Stomach (tissue), 9 donors: ENCODE measurements around the gene AHSP. TPM values are rescaled to one million over a fixed set of nuclear protein-coding genes. Genes with fewer than 3 reads are reported as not detected.

Source experiments
- DNase-seq, 2 donors: peaks; one replicate each; pipeline versions ENCODE4 v3.0.0 to v3.0.0-alpha.2; 2013 to 2019
- H3K27ac ChIP-seq, 5 donors: fragments of 200-600 bp in 4 of 5; sonication (generic) in 4 of 5; one replicate each; pipeline ENCODE4 v1.5.1; 2013 to 2019; ENCODE audit warnings: mild to moderate bottlenecking in 1 of 5, moderate library complexity in 1 of 5
- H3K27me3 ChIP-seq, 3 donors: fragments of 200-600 bp; sonication (generic); one replicate each; pipeline ENCODE4 v1.5.1; 2017 to 2019; ENCODE audit warnings: mixed run types in 1 of 3
- H3K36me3 ChIP-seq, 4 donors: fragments of 200-600 bp; sonication (generic); 1 replicate in 3 of 4; 2 replicates in 1 of 4; pipeline ENCODE4 v1.5.1; 2016 to 2019
- H3K4me1 ChIP-seq, 4 donors: fragments of 200-600 bp; sonication (generic); one replicate each; pipeline ENCODE4 v1.5.1; 2016 to 2019
- H3K4me3 ChIP-seq, 4 donors: fragments of 200-600 bp; sonication (generic) in 3 of 4; one replicate each; pipeline ENCODE4 v1.5.1; 2016 to 2019; ENCODE audit warnings: mild to moderate bottlenecking in 1 of 4
- H3K9me3 ChIP-seq, 4 donors: fragments of 200-600 bp; sonication (generic); one replicate each; pipeline ENCODE4 v1.5.1; 2016 to 2019
- CTCF ChIP-seq, 7 experiments: fragments of 450-650 bp in 4 of 7; fragments of 200-600 bp in 3 of 7; sonication (generic) in 3 of 7; IDR thresholded peaks; one replicate each; pipeline ENCODE4 v1.5.1; 2016 to 2019; ENCODE audit warnings: antibody characterized with exemption in 7 of 7, control low read depth in 2 of 7, mild to moderate bottlenecking in 1 of 7
- EP300 ChIP-seq: sonication (generic); formaldehyde crosslinking; IDR thresholded peaks from one replicate; pipeline ENCODE4 v1.6.1; 2017; ENCODE audit warnings: antibody characterized with exemption
- POLR2A ChIP-seq, 4 donors: fragments of 450-650 bp; IDR thresholded peaks; one replicate each; pipeline ENCODE4 v1.6.1; 2016; ENCODE audit warnings: antibody characterized with exemption in 4 of 4, control low read depth in 2 of 4, mild to moderate bottlenecking in 1 of 4, moderate library complexity in 1 of 4
- POLR2AphosphoS5 ChIP-seq, 3 donors: sonication (generic); formaldehyde crosslinking; IDR thresholded peaks; one replicate each; pipeline ENCODE4 v1.6.1; 2016; ENCODE audit warnings: antibody characterized with exemption in 3 of 3
- WGBS, 5 donors: extraction: QIAGEN DNeasy Blood & Tissue Kit in 3 of 5; methylation state at CpG; one replicate each; pipeline versions ENCODE4 v1.1.5 to v1.1.7; 2013 to 2018; 5-methylcytosine and 5-hydroxymethylcytosine counted together
- intact Hi-C: fragments of 100-400 bp; cut with DNase I; formaldehyde crosslinking; loops from one replicate; pipeline ENCODE4 v1.15.1; 2023; ENCODE audit warnings: low total_unique reads
- polyA plus RNA-seq, 3 donors: library from polyadenylated mRNA; stranded (reverse); fragments of 200-250 nt; gene quantifications; one replicate each; pipeline ENCODE4 v1.2.3, GENCODE V29; 2013
- total RNA-seq, 5 donors: library from RNA; depleted of rRNA; stranded (reverse); fragments of >200 nt; gene quantifications; one replicate each; pipeline versions ENCODE4 v1.1.0 to v1.2.3, GENCODE V29; 2014 to 2016
- donor health status: healthy with polysubstance abuse.
- donor health status: Bipolar disorder and iron deficiency.
- donor health status: healthy.

Gene AHSP
- total and polyA plus RNA-seq, 8 donors = 4.8 TPM; not detected in 7

GRCh38 chr16:31513884-31514283, 13.8 kb upstream of the AHSP start:
- Histone ChIP-seq H3K4me3 (no peak overlapping the region), H3K9me3 (no peaks in the 10 kb centered on the region), H3K4me1 (peaks cover 8 to 16% (median 12%) of the 10 kb centered on the region in 4 donors), H3K27me3 (no peaks in the 10 kb centered on the region), H3K36me3 (no peaks in the 10 kb centered on the region), H3K27ac (no peak overlapping the region)
- no peak for DNase-seq
- TF ChIP-seq POLR2A (IDR thresholded peaks at IDR 0.05) (no peak), POLR2AphosphoS5 (IDR thresholded peaks at IDR 0.05) (no peak), EP300 (no peak), CTCF (IDR thresholded peaks at IDR 0.05) (no peak)
- intact Hi-C loops = no loop called here

- Histone ChIP-seq H3K27ac (no peak overlapping the region), H3K36me3 (no peaks in the 10 kb centered on the region), H3K9me3 (no peaks in the 10 kb centered on the region), H3K27me3 (no peaks in the 10 kb centered on the region), H3K4me3 (no peak overlapping the region), H3K4me1 (no peaks in the 10 kb centered on the region)
- intact Hi-C loops = no loop called here
- 68 to 79% (median 71%) methylated on average over 4 of the region's 4 CpGs for WGBS, 5 donors
- TF ChIP-seq POLR2A (IDR thresholded peaks at IDR 0.05) (no peak), POLR2AphosphoS5 (IDR thresholded peaks at IDR 0.05) (no peak), CTCF (IDR thresholded peaks at IDR 0.05) (no peak), EP300 (no peak)
- no peak for DNase-seq
These were observed 9.8 kb upstream of the AHSP start for GRCh38 chr16:31517800-31518402.

DNA sequence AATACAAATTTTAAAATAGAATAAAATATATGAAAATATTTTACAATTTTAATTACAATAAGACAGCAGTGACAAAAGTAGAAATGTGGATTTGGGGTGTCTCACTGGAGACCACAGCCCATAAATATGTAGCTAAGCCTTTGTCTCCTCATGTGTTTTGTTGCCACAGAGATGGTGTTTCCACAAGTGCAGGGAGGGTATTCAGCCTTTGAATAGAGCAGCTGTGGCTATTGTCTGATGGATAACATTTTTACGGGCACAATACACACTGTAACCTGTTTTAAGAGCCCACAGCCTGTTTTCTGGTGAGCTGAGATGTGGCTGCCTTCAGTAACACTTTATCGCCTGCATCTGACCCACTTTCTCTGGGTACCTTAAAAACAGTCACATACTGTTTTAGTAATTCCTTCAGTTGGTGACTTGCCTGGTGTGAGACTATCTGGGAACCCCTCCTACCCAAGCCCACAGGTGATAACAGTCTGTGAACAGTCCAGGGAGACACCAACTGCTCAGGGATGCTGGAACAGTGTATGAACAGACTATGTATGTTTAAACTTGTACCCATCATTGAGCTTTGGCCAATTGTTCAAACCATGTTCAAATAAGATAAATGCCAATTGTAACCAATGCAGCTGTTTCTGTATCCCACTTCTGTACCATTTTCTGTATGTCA, 7.8 kb upstream of the AHSP start:
- H3K4me1 ChIP-seq = no peaks in the 10 kb centered on the region
- no peak for DNase-seq
- no peaks in the 10 kb centered on the region for H3K36me3 ChIP-seq
- no peak overlapping the region for H3K27ac ChIP-seq
- intact Hi-C loops = no loop called here
- WGBS, 5 donors = 74 to 82% (median 76%) methylated on average over 2 of the region's 2 CpGs
- no peaks in the 10 kb centered on the region for H3K27me3 ChIP-seq
- TF ChIP-seq POLR2A (IDR thresholded peaks at IDR 0.05) (no peak), POLR2AphosphoS5 (IDR thresholded peaks at IDR 0.05) (no peak), EP300 (no peak), CTCF (IDR thresholded peaks at IDR 0.05) (no peak)
- no peaks in the 10 kb centered on the region for H3K9me3 ChIP-seq
- H3K4me3 ChIP-seq = no peak overlapping the region

DNA sequence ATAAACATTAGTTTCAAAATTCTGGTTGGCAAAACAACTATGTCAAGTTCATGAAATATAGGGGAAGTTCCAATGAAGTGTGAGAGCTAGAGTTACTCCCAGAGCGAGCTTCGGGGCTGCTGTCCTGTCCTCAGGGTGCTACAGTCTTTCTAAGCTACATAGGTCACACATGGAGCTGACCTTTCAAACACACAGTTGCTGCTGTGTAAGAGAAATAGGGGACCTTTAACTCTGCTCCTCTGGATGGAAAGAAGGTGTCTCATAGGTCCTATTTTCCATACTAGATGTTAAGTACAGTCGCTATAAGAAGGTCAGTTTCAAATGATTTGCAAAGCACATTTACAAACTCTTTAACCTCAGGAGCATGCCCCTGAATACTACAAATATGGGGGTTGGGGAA, 6.3 kb upstream of the AHSP start:
- Histone ChIP-seq H3K9me3 (no peaks in the 10 kb centered on the region), H3K27ac (no peak overlapping the region), H3K36me3 (no peaks in the 10 kb centered on the region), H3K27me3 (no peaks in the 10 kb centered on the region), H3K4me3 (no peak overlapping the region), H3K4me1 (no peaks in the 10 kb centered on the region)
- no peak for TF ChIP-seq CTCF (IDR thresholded peaks at IDR 0.05)
- TF ChIP-seq EP300 = no peak
- TF ChIP-seq POLR2A (IDR thresholded peaks at IDR 0.05) = no peak
- no peak for TF ChIP-seq POLR2AphosphoS5 (IDR thresholded peaks at IDR 0.05)
- WGBS, 5 donors = 76 to 96% (median 88%) methylated on average over 3 of the region's 3 CpGs
- no peak for DNase-seq
- intact Hi-C loops = no loop called here
